Neural cell (in vitro differentiated cells): ENCODE data around the gene PCDHB5. TPM values are rescaled to one million over a fixed set of nuclear protein-coding genes. Genes with fewer than 3 reads are reported as not detected.
A peak's percentile ranks its signal among the peaks of the same experiment; 100 is the strongest.
"Not testable (repeated sequence)": the region's sequence is repeated elsewhere in the genome, so short reads cannot be mapped to it uniquely, and the experiment has no call there.

Experiments used
- H2AFZ ChIP-seq: fragments of 200-600, 300-800 bp; sonication (generic), shearing (Covaris generic); 2 replicates; pipeline ENCODE4 v1.6.0; 2014; ENCODE audit warnings: low read depth, mild to moderate bottlenecking, antibody characterized with exemption, low read length, moderate library complexity
- H3F3A ChIP-seq: fragments of 200-600 bp; shearing (Covaris generic); 2 replicates; pipeline ENCODE4 v1.6.1; 2016; ENCODE audit warnings: mild to moderate bottlenecking, moderate library complexity, mixed read lengths, antibody characterized with exemption, low read length; ENCODE audit not compliant: insufficient read depth, poor library complexity, severe bottlenecking
- H3K27ac ChIP-seq: fragments of 200-600, 300-800 bp; sonication (generic), shearing (Covaris generic); 2 replicates; pipeline ENCODE4 v1.5.1; 2014; ENCODE audit warnings: mild to moderate bottlenecking, low read length, moderate library complexity
- H3K27me3 ChIP-seq: fragments of 300-800, 200-600 bp; sonication (generic), shearing (Covaris generic); 2 replicates; pipeline ENCODE4 v1.6.0; 2014; ENCODE audit warnings: mild to moderate bottlenecking, low read depth, low read length, moderate library complexity; ENCODE audit not compliant: insufficient read depth
- H3K36me3 ChIP-seq: fragments of 300-800, 200-600 bp; sonication (generic), shearing (Covaris generic); 2 replicates; pipeline ENCODE4 v1.5.1; 2014; ENCODE audit warnings: mild to moderate bottlenecking, antibody characterized with exemption, low read length, moderate library complexity; ENCODE audit not compliant: insufficient read depth
- H3K4me2 ChIP-seq: fragments of 300-800, 200-600 bp; sonication (generic), shearing (Covaris generic); 2 replicates; pipeline ENCODE4 v1.6.0; 2014; ENCODE audit warnings: mild to moderate bottlenecking, low read length
- H3K4me3 ChIP-seq: fragments of 300-800, 200-600 bp; sonication (generic), shearing (Covaris generic); 2 replicates; pipeline ENCODE4 v1.5.1; 2014; ENCODE audit warnings: mild to moderate bottlenecking, low read length, moderate library complexity
- H3K79me2 ChIP-seq: fragments of 200-600 bp; shearing (Covaris generic); replicated peaks from 2 replicates; pipeline ENCODE4 v1.6.0; 2014; ENCODE audit warnings: mild to moderate bottlenecking, low read length, moderate library complexity; ENCODE audit not compliant: insufficient read depth
- H3K9ac ChIP-seq: fragments of 300-800, 200-600 bp; sonication (generic), shearing (Covaris generic); 2 replicates; pipeline ENCODE4 v1.6.1; 2016; ENCODE audit warnings: mild to moderate bottlenecking, low read length, mixed read lengths
- H3K9me2 ChIP-seq: fragments of 200-600 bp; shearing (Covaris generic); 2 replicates; pipeline ENCODE4 v1.6.1; 2016; ENCODE audit warnings: mild to moderate bottlenecking, low read length, mixed read lengths; ENCODE audit not compliant: insufficient read depth
- H3K9me3 ChIP-seq: fragments of 200-600, 300-800 bp; sonication (generic), shearing (Covaris generic); 2 replicates; pipeline ENCODE4 v1.6.1; 2016; ENCODE audit warnings: mild to moderate bottlenecking, mixed run types, low read length, moderate library complexity, mixed read lengths
- H4K20me1 ChIP-seq: fragments of 200-600 bp; shearing (Covaris generic); 2 replicates; pipeline ENCODE4 v1.6.1; 2016; ENCODE audit warnings: mild to moderate bottlenecking, mixed run types; ENCODE audit not compliant: insufficient read depth
- CTCF ChIP-seq: fragments of 450-650 bp; IDR thresholded peaks from 2 replicates; pipeline ENCODE4 v1.5.1; 2014; ENCODE audit warnings: antibody characterized with exemption, mild to moderate bottlenecking, moderate library complexity; ENCODE audit not compliant: poor library complexity, severe bottlenecking
- EZH2 ChIP-seq: fragments of 200-600, 300-800 bp; shearing (Covaris generic), sonication (generic); IDR thresholded peaks from 2 replicates; pipeline ENCODE4 v1.6.1; 2014; ENCODE audit warnings: antibody characterized with exemption, low read length, borderline replicate concordance, mild to moderate bottlenecking; ENCODE audit not compliant: insufficient read depth, poor library complexity, severe bottlenecking
- MXI1 ChIP-seq: fragments of 450-650 bp; conservative IDR thresholded peaks from 2 replicates; pipeline ENCODE4 v1.6.1; 2014; ENCODE audit warnings: antibody characterized with exemption, mild to moderate bottlenecking; ENCODE audit not compliant: poor library complexity, severe bottlenecking
- RAD21 ChIP-seq: fragments of 450-650 bp; conservative IDR thresholded peaks from 2 replicates; pipeline ENCODE4 v1.6.1; 2014; ENCODE audit warnings: antibody characterized with exemption, mild to moderate bottlenecking, moderate library complexity
- REST ChIP-seq: IDR thresholded peaks from 2 replicates; pipeline ENCODE4 v1.6.1; 2012; ENCODE audit warnings: borderline replicate concordance
- SMC3 ChIP-seq: fragments of 450-650 bp; conservative IDR thresholded peaks from 2 replicates; pipeline ENCODE4 v1.6.1; 2014; ENCODE audit warnings: antibody characterized with exemption, mild to moderate bottlenecking, moderate library complexity; ENCODE audit not compliant: poor library complexity
- polyA plus RNA-seq: library from polyadenylated mRNA; depleted of rRNA; stranded (reverse); fragments of >200 nt; gene quantifications from 2 replicates; pipeline ENCODE4 v1.2.3, GENCODE V29; 2014

Gene PCDHB5
- polyA plus RNA-seq, 1 donor from 2014 or later: 4.7 TPM

- Histone ChIP-seq H2AFZ (no peak overlapping the region), H3F3A (no peaks in the 10 kb centered on the region), H3K4me2 (no peak overlapping the region), H4K20me1 (no peaks in the 10 kb centered on the region), H3K4me3 (peak overlapping the region; percentile 49), H3K79me2 (peaks cover 67% of the 10 kb centered on the region), H3K9me2 (no peaks in the 10 kb centered on the region), H3K36me3 (peaks cover 51% of the 10 kb centered on the region), H3K27ac (no peak overlapping the region), H3K27me3 (no peaks in the 10 kb centered on the region), H3K9me3 (peaks cover 43% of the 10 kb centered on the region), H3K9ac (no peak overlapping the region)
- no peak for TF ChIP-seq MXI1
- no peak for TF ChIP-seq EZH2
- TF ChIP-seq REST: no peak
- no peak for TF ChIP-seq SMC3
- TF ChIP-seq RAD21: no peak
- no peak for TF ChIP-seq CTCF
These were observed 33.9 kb upstream of the PCDHB5 start for GRCh38 chr5:141101059-141101458.

GRCh38 chr5:141102070-141102469, 32.9 kb upstream of the PCDHB5 start:
- H3F3A ChIP-seq, H3K9ac ChIP-seq, H3K27ac ChIP-seq, H3K9me2 ChIP-seq, H2AFZ ChIP-seq, H4K20me1 ChIP-seq, H3K4me2 ChIP-seq, H3K27me3 ChIP-seq, H3K4me3 ChIP-seq: not testable (repeated sequence)
- Histone ChIP-seq H3K9me3 (peaks cover 41% of the 10 kb centered on the region), H3K79me2 (peaks cover 68% of the 10 kb centered on the region), H3K36me3 (peaks cover 53% of the 10 kb centered on the region)

GRCh38 chr5:141102471-141102870, 32.5 kb upstream of the PCDHB5 start:
- not testable (repeated sequence) for H4K20me1 ChIP-seq, H3K27me3 ChIP-seq, H3F3A ChIP-seq, H3K4me2 ChIP-seq, H3K9ac ChIP-seq, H2AFZ ChIP-seq, H3K9me2 ChIP-seq, H3K4me3 ChIP-seq, H3K27ac ChIP-seq
- H3K36me3 ChIP-seq: peaks cover 53% of the 10 kb centered on the region
- H3K9me3 ChIP-seq: peaks cover 37% of the 10 kb centered on the region
- H3K79me2 ChIP-seq: peaks cover 64% of the 10 kb centered on the region
